Hindlimb muscle (tissue), 1 donor: ENCODE results near the gene KCTD17. TPM values are rescaled to one million over a fixed set of nuclear protein-coding genes. Genes with fewer than 3 reads are reported as not detected.

ENCODE experiments used
- DNase-seq: peaks from one replicate; pipeline ENCODE4 v3.0.0-alpha.2; 2013
- polyA plus RNA-seq: library from polyadenylated mRNA; unstranded; fragments of 120-200 nt; gene quantifications from one replicate; pipeline ENCODE4 v1.2.1, GENCODE V29; 2013; ENCODE audit not compliant: insufficient read length

The KCTD17 gene
- polyA plus RNA-seq, 1 donor, result 15.3 TPM

GRCh38 chr22:37021041-37021440 is 30.5 kb upstream of the KCTD17 start:
- no peak for DNase-seq

GRCh38 chr22:37021710-37022482 is 29.6 kb upstream of the KCTD17 start:
- DNase-seq, result peak; percentile 38

- no peak for DNase-seq
Measured at GRCh38 chr22:37022483-37023337, 28.8 kb upstream of the KCTD17 start.

- DNase-seq, result no peak
Measured at GRCh38 chr22:37023743-37024338, 27.7 kb upstream of the KCTD17 start.

GRCh38 chr22:37024339-37025157 is 27.0 kb upstream of the KCTD17 start:
- DNase-seq, result no peak

- no peak for DNase-seq
Measured at GRCh38 chr22:37025500-37026070, 26.0 kb upstream of the KCTD17 start.

- no peak for DNase-seq
Measured at GRCh38 chr22:37026325-37026724, 25.2 kb upstream of the KCTD17 start.

- DNase-seq, result no peak
Measured at GRCh38 chr22:37027556-37027955, 24.0 kb upstream of the KCTD17 start.

GRCh38 chr22:37028692-37029674 is 22.6 kb upstream of the KCTD17 start:
- DNase-seq, result no peak

GRCh38 chr22:37030560-37031281 is 20.8 kb upstream of the KCTD17 start:
- no peak for DNase-seq

GRCh38 chr22:37032134-37032534 is 19.4 kb upstream of the KCTD17 start:
- no peak for DNase-seq

GRCh38 chr22:37032535-37033460 is 18.7 kb upstream of the KCTD17 start:
- DNase-seq, result no peak

- no peak for DNase-seq
Measured at GRCh38 chr22:37033605-37034430, 17.7 kb upstream of the KCTD17 start.

GRCh38 chr22:37036655-37037377 is 14.7 kb upstream of the KCTD17 start:
- DNase-seq, result no peak

- no peak for DNase-seq
Measured at GRCh38 chr22:37037669-37038068, 13.9 kb upstream of the KCTD17 start.

- no peak for DNase-seq
Measured at GRCh38 chr22:37039466-37039865, 12.1 kb upstream of the KCTD17 start.

GRCh38 chr22:37043209-37043827 is 8.2 kb upstream of the KCTD17 start:
- no peak for DNase-seq
